G401 (cell line): ENCODE results near the gene PHLDB1. TPM values are rescaled to one million over a fixed set of nuclear protein-coding genes. Genes with fewer than 3 reads are reported as not detected.

ENCODE experiments used
- DNase-seq: peaks from one replicate; pipeline ENCODE4 v3.0.0-alpha.2; 2015; ENCODE audit warnings: low spot score
- in situ Hi-C: cut with HindIII; loops from 2 replicates; pipeline ENCODE4 v1.10.0; 2016; ENCODE audit warnings: low sequenced_read_pairs, mixed read lengths
- total RNA-seq: library from RNA; depleted of rRNA; stranded (reverse); fragments of >200 nt; shearing (Covaris generic); gene quantifications from 2 replicates; pipeline ENCODE4 v1.2.3, GENCODE V29; 2014; rRNA removed

The PHLDB1 gene
- total RNA-seq, 1 experiment from 2014 or later = 40.6 TPM

- in situ Hi-C loops = no loop called here
- DNase-seq = no peak
Observed at GRCh38 chr11:118694771-118695170, 87.4 kb downstream of the PHLDB1 start.

- in situ Hi-C loops = no loop called here
- no peak for DNase-seq
Observed at GRCh38 chr11:118696673-118697226, 89.3 kb downstream of the PHLDB1 start.

- DNase-seq = no peak
- in situ Hi-C loops = no loop called here
Observed at GRCh38 chr11:118697346-118697745, 89.9 kb downstream of the PHLDB1 start.

- in situ Hi-C loops = no loop called here
- DNase-seq = no peak
Observed at GRCh38 chr11:118699506-118700220, 92.2 kb downstream of the PHLDB1 start.

- DNase-seq = no peak
- in situ Hi-C loops = no loop called here
Observed at GRCh38 chr11:118703563-118704106, 96.2 kb downstream of the PHLDB1 start.

- in situ Hi-C loops = no loop called here
- peak; percentile 27 for DNase-seq
Observed at GRCh38 chr11:118705111-118705741, 97.8 kb downstream of the PHLDB1 start.

GRCh38 chr11:118705791-118706545 is 98.6 kb downstream of the PHLDB1 start:
- in situ Hi-C loops = no loop called here
- DNase-seq = peak; percentile 47

- in situ Hi-C loops = no loop called here
Observed at GRCh38 chr11:118706546-118706825, 99.1 kb downstream of the PHLDB1 start.

More at GRCh38 chr11:118706546-118706825, 99.1 kb downstream of the PHLDB1 start:
- DNase-seq = no peak

Other genes with a start within 250 kb of the PHLDB1 start
- gene UBE4A, start 248.0 kb upstream of the PHLDB1 start, total RNA-seq = 24.3 and 35.0 TPM in 2 replicates
- 146 and 244 TPM in 2 replicates for gene ATP5MG, start 206.0 kb upstream of the PHLDB1 start, total RNA-seq
- gene KMT2A, start 171.1 kb upstream of the PHLDB1 start, total RNA-seq = 6.6 and 20.5 TPM in 2 replicates
- gene TTC36, start 80.1 kb upstream of the PHLDB1 start, total RNA-seq = 3.3 TPM in 1 of 2 replicates, not detected in the other
- gene TMEM25, start 76.4 kb upstream of the PHLDB1 start, total RNA-seq = 22.0 and 23.1 TPM in 2 replicates
- gene IFT46, start 41.7 kb upstream of the PHLDB1 start, total RNA-seq = 8.5 and 8.7 TPM in 2 replicates
- 88.3 and 91.9 TPM in 2 replicates for gene ARCN1, start 35.2 kb upstream of the PHLDB1 start, total RNA-seq
- gene TREH, start 72.0 kb downstream of the PHLDB1 start, total RNA-seq = not detected in 2 replicates
- 51.7 and 82.5 TPM in 2 replicates for gene DDX6, start 183.5 kb downstream of the PHLDB1 start, total RNA-seq